HG02938 (cell line): ENCODE measurements around the gene RMND1.

Experiments used
- ATAC-seq: cut with Tn5 transposase; IDR thresholded peaks from one replicate; pipeline ENCODE4 v1.9.1; 2021; ENCODE audit warnings: mild to moderate bottlenecking, moderate library complexity; ENCODE audit not compliant: unreplicated experiment

The RMND1 gene

DNA sequence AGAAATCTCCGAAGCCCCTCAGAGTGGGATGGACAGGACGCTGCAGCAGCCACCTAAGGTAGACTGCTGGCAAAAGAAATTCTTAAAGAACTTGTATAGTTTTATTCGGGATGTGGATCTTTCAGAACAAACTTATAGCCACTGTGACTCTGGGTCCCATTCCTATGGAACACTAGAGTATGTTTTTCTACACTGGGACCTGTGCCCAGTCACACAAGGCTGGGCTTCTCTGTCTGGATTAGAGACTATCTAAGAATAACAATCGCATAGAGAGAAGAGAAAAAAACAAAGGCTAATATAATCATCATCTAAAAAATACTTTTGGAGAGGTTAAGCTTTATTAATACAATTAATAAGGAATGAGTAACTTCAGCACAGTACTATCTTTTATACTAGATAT is 28.9 kb downstream of the RMND1 start:
- ATAC-seq, result no peak

- ATAC-seq, result no peak
Measured at GRCh38 chr6:151417477-151417876, 34.4 kb downstream of the RMND1 start.

DNA sequence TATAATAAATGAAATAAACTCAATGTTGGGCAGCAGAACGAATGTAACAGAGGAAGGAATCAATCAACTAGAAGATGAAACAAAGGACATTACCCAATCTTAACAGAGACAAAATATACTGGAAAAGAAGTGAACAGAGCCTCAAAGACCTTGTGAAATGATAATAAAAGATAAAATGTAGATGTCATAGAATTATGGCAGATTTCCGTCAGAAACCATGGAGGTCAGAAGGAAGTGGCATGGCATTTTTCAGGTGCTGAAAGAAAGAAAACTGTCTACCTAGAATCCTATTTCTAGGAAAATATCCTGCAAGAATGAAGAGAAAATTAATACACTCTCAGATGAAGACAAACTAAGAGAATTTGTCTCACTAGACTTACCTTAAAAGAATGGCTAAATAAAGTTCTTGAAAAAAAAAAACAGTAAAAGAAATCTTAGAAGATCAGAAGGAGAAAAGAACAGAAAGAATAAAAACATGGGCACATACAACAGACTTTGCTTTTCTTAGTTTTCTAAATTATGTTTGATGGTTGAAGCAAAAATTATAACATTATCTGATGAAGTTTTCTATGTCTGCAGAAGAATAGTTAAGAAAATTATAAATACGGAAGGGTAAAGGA is 37.2 kb downstream of the RMND1 start:
- no peak for ATAC-seq

DNA sequence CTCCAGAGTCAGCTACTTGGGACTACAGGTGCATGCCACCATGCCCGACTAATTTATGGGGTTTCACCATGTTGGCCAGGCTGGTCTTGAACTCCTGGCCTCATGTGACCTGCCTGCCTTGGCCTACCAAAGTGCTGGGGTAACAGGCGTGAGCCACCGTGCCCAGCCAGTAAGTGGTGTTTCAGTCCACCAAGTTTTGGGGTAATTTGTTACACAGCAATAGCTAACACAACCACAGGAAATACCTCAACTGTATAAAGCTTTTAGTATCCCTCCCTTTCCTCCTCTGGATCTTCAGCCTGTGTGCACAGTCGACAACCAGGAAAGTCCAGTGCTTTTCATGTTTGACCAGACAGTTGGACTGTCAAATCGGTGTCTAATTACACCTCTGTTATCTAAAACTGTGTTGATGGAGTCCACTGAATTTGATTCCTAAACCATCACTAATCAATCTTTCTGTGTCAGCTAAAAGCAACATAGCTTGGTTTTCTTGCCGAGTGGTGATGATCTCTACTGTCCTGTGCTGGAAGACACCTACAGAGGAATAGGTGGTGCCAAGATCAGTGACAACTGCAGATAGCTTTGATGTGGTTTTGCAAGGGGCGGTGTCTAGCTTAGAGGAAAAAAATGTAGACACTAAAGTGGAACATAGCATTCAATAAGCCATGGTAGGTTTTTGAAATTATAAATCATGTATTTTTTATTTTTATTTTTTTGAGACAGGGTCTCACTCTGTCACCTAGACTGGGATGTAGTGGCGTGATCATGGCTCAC is 38.4 kb downstream of the RMND1 start:
- no peak for ATAC-seq

DNA sequence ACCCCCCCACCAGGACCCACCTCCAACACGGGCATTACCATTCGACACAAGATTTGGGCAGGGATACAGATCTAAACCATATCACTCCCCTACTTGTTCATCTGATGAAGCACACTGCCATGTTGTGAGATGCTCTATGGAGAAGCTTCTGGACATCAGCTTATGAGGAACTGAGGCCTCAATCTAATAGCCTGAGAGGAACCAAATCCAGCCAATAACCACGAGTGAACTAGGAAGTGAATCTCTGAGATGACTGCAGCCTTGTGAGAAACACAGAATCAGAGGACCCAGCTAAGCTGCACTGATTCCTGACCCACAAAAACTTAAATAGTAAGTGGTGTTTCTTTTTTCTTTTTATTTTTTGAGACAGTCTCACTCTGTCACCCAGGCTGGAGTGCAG is 39.0 kb downstream of the RMND1 start:
- no peak for ATAC-seq

DNA sequence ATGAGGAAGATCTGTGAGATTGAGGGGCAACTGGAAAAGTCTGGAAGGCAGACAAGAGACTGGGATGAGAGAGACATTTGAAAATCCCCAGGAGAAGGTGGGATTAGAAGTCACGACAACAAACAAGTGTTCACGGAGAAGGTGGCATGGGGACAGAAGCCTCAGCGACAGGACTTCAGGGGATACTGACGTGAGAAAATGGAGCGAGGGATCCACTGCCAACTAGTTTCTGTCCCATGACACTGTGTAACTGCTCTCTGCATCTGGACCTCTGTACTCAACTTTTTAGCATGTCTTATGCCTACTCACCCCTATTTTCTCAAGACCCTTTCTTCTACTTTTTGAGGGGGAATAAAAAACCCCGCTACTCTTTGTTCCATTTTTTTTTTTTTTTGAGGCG is 42.2 kb downstream of the RMND1 start:
- no peak for ATAC-seq

DNA sequence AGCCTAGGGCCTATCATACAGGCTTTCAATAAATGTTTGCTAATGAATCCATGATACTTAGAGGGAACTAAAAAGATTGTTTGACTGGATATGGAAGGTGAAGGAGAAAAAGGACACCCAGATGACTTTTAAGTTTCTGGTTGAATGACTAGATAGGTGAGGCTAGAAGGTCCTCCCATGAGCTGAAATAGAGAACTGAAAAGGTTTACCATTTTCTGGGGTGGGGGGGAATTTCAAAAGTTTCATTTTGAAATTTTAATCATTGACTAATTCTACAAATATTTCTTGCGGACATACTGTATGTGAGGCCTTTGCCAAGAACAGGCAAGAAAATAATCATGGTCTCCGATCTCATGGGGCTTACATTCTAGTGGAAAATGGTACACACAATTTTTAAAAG is 42.7 kb downstream of the RMND1 start:
- peak; percentile 78 for ATAC-seq

DNA sequence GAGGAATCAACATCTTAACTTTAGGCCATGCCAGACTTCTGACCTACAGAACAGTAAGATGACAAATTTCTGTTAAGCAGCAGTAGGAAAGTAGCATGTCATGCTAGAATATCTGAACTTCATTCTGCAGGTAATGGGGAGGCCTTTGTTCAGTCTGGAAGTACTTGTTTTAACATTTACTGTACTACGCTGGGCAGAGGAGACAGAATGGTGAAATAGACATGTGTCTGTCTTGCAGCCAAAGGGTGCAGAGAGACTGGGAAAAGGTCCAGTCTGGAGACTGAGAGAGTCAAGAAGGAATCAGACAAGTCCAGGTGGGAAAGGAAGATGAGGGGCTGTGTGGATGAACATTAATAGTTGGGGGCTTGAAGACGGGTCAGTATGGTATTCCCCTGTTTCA is 43.1 kb downstream of the RMND1 start:
- peak; percentile 4 for ATAC-seq

GRCh38 chr6:151403919-151404308 is 48.0 kb downstream of the RMND1 start:
- ATAC-seq, result no peak

DNA sequence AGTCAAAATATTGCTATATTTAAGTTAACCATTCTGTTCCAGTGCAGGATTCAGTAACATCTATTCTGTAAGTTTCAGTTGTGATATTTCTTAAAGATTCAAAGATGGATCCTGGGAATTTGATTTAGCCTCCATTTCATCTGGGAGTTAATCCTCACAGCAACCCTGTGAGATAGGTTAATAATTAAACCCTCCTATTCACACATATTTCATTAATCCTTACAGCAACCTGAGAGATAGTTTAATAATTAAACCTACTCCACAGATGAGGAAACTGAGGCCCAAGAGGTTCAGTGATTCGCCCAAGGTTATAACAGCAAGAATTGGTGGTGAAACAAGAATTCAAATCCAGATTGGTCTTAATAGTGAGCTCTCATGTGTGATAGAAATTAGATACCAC is 49.7 kb downstream of the RMND1 start:
- ATAC-seq, result no peak

DNA sequence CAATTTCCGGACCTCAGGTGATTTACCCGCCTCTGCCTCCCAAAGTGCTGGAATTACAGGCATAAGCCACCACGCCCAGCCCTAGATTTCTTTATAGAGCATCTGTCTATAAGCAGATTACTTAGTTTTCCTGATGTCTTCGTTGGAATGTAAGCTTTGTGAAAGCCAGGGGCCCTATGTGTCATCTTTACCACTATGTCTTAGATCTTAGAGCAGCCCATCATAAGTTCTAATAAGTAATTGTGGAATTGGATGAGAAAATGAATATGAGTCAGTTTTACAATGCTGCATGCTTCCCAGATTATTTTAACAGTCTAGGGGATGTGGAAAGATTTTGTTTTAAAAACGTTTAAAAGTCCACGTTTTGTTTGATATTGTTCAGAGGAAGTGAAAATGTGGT is 51.5 kb downstream of the RMND1 start:
- ATAC-seq, result no peak

- ATAC-seq, result no peak
Measured at GRCh38 chr6:151399679-151400078, 52.2 kb downstream of the RMND1 start.

- ATAC-seq, result no peak
Measured at GRCh38 chr6:151393410-151393809, 58.5 kb downstream of the RMND1 start.

- no peak for ATAC-seq
Measured at GRCh38 chr6:151392427-151392826, 59.5 kb downstream of the RMND1 start.

DNA sequence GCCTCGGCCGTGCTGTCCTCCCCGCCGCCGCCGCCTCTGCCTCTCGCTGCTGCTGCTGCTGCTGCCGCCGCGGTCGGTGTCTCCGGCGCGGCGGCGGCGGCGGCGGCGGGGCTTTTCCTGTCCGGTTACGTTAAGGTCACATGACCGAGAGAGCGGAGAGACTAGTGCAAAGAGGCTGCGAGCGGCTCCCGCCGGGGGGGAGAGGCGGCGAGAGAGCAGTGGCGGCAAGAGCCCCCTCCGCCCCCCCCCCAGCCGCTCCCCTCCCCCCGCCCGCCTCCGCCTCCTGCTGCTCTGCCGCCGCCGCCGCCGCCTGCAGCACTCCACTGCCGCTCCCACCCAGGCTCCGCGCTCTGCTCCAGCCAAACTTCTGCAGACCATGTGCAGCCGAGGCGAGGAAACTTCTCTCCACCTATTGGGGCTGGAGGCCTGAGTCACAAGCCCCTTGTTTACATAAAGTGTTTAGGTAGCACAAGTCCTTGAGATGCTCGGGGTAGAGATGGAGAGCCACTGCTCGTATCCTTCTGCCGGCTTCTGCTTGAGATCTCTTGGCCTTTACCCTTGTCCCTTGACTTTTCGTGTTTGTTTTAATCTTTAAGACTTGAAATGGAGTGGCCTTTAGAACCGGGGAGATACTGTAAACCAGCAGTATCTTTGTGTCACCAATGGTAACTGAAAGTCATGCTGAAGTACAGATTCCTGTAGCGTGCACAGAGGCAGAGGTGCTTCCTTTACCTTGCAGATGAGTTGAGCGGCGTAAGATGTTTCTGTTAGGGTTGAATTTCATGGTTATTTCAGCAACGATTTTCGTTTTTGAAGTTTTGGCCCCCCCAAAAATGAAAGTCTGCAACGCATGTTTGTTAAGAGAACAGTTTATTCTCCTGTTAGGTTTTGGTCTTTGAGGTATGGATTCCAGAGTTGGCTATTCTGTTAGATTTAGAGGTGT is 60.2 kb downstream of the RMND1 start, which contains the start of gene ZBTB2:
TSS of gene ZBTB2 (minus strand) at position 89 of the 943 bp plus-strand sequence. CDS start 17,922 bp downstream, outside the sequence.
- peak; percentile 22 for ATAC-seq

- ATAC-seq, result peak; percentile 7
Measured at GRCh38 chr6:151390851-151391470, 61.0 kb downstream of the RMND1 start.

DNA sequence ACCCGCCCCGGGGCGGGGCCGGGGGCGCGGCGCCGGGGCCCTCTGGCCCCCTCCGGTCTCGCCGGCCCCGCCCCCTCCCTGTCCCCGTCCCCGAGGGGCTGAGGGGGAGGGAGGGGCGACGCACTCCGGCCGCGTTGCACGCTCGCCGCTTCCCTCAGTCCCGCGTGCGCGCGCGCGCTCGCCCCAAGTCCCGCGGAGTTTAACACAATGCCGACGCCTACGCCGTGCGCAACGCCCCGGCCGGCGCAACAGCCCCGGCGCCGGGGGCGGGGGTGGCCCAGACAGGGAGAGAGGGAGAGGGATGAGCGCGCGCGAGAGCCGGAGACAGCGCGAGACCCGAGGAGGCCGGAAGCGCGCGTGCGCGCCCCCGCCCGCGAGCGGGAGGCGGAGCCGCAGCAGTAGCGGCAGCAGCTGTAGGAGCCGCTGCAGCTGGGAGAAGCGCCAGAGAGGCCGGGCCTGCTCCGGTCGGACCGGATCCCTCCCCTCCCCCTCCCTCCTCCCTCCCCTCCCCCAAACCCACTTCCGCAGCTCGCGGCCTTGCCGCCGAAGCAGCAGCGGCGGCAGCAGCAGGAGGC is 61.6 kb downstream of the RMND1 start:
- peak; percentile 77 for ATAC-seq

DNA sequence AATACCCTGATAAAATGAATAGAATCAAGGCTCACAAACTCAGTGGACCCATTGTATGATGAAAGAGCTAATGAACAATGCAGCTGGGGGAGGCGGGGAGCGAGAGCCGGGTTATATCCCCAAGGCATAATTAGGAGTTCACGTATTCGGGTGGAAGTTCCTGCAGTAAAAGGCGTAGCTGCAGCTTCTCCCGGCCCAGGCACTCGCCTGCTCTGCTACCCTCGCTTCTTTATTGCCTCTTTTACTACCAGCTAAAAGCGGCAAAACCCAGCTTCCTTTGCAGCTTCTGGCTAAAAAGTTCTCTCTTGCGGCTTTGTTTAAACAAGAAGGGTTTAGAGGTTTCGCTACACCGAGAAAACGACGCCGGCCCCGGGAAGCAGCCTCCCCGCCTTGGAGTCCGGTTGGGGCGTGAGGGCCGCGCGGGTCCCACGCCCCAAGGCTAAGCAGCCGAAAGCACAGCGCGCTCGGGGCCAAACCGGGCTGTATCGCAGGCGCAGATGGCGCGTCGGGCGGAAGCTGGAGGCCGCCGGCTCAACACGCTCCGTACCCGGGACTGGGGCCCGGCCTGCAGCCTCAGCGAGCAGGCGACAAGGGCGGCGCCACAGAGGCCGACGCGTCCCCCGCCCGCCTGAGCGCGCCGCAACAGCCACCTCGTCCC is 62.2 kb downstream of the RMND1 start:
- ATAC-seq, result peak; percentile 45

GRCh38 chr6:151388997-151389617 is 62.8 kb downstream of the RMND1 start:
- ATAC-seq, result no peak

DNA sequence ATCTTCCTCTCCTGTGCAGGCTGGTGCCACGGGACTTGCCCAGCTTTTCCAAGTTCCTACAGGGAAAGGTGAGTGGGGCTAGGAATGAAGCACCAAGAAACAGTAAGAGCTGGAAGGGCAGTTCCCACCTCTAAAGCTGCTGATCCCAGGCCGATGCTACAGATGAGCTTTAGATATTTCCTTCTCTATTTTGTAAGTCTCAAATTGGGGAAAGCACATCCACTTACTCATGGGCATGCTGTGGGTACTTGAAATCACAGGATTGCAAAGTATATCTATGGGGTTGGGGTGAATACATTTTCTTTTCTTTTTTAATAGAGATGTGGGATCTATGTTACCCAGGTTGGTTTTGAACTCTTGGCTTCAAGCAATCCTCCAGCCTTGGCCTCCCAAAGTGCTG is 63.7 kb downstream of the RMND1 start:
- no peak for ATAC-seq
